Peyer's patch (tissue), 4 donors: ENCODE results near the gene OPRD1. TPM values are rescaled to one million over a fixed set of nuclear protein-coding genes. Genes with fewer than 3 reads are reported as not detected.

Experiments used
- DNase-seq, 3 donors: peaks; one replicate each; pipeline ENCODE4 v3.0.0-alpha.2; 2017 to 2019
- H3K27ac ChIP-seq, 4 donors: fragments of 200-600 bp; sonication (generic); one replicate each; pipeline ENCODE4 v1.5.1; 2016 to 2019
- H3K27me3 ChIP-seq, 2 donors: fragments of 200-600 bp; sonication (generic); one replicate each; pipeline ENCODE4 v1.5.1; 2019
- H3K36me3 ChIP-seq, 3 donors: fragments of 200-600 bp; sonication (generic); one replicate each; pipeline ENCODE4 v1.5.1; 2016 to 2019
- H3K4me1 ChIP-seq, 4 donors: fragments of 200-600 bp; sonication (generic); one replicate each; pipeline ENCODE4 v1.5.1; 2016 to 2019
- H3K4me3 ChIP-seq, 4 donors: fragments of 200-600 bp; sonication (generic); 1 replicate in 3 of 4; 2 replicates in 1 of 4; pipeline ENCODE4 v1.5.1; 2016 to 2019; ENCODE audit warnings: mild to moderate bottlenecking in 1 of 4
- H3K9me3 ChIP-seq, 4 donors: fragments of 200-600 bp; sonication (generic); one replicate each; pipeline ENCODE4 v1.5.1; 2016 to 2019; ENCODE audit warnings: mild to moderate bottlenecking in 1 of 4
- CTCF ChIP-seq, 6 experiments: fragments of 450-650 bp in 4 of 6; fragments of 200-600 bp in 2 of 6; sonication (generic) in 1 of 6; IDR thresholded peaks; one replicate each; pipeline ENCODE4 v1.5.1; 2017 to 2019; ENCODE audit warnings: antibody characterized with exemption in 6 of 6, mild to moderate bottlenecking in 3 of 6, moderate library complexity in 1 of 6
- POLR2A ChIP-seq, 2 donors: fragments of 450-650 bp; IDR thresholded peaks; one replicate each; pipeline ENCODE4 v1.5.1; 2017; ENCODE audit warnings: antibody characterized with exemption in 2 of 2, mild to moderate bottlenecking in 2 of 2, moderate library complexity in 2 of 2
- total RNA-seq, 4 donors: library from RNA; depleted of rRNA; stranded (reverse); fragments of >200 nt; gene quantifications; one replicate each; pipeline ENCODE4 v1.1.0, GENCODE V29; 2016

OPRD1 gene
- total RNA-seq, 4 donors from 2014 or later = 0.18 TPM; not detected in 3

DNA sequence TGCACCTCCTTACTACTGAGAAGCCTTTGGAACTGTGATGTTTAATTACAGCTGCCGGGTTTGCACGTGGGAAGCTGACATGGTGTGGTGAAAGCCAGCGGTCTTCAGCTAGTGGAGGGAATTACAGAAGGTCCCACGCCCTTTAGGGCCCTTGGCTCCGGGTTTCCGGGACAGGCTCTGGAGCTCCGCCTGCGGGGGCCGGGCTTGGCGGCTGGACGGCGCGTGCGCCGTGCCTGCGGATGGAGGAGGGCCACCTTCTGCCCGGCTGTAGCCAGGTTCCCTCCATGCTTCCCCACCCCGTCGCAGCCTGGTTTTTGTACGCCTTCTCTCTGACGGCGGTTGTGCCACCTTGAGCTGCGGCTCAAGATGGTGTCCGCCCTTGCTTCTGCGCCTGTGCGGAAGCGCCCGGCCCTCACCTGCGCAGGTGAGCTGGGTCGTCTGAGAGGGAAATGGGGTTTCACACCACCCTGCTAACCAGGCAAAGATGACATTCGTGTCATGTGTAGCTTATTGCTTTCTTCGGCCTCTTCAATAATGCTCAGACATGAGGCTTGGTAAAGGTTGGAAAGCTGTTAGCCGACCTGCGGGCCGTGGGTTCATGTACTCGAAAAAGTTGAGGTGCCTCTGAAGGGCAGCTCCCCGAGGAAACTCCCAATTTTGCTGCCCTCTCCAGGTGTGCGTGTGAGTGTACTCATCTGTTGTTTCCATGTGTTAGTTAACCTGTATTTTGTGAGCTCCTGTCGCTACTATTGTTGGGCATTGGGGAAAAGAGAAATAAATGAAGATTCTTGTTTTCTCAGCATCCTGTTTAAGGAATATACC, 36.6 kb upstream of the OPRD1 start:
- H3K9me3 ChIP-seq = no peaks in the 10 kb centered on the region
- H3K4me1 ChIP-seq = no peaks in the 10 kb centered on the region
- peaks cover 0 to 9% (median 0%) of the 10 kb centered on the region in 3 donors for H3K36me3 ChIP-seq
- TF ChIP-seq CTCF (IDR thresholded peaks at IDR 0.05) (peak in 1 of 6 experiments; percentile 2), POLR2A (IDR thresholded peaks at IDR 0.05) (peak; percentile 31 to 34)
- DNase-seq = peak; percentile 53 to 90 (median 87)
- peak overlapping the region; percentile 54 to 79 (median 66) for H3K27ac ChIP-seq
- peak overlapping the region; percentile 41 to 60 (median 51) for H3K4me3 ChIP-seq
- no peaks in the 10 kb centered on the region for H3K27me3 ChIP-seq

- Histone ChIP-seq H3K4me1 (no peaks in the 10 kb centered on the region), H3K27ac (no peak overlapping the region), H3K4me3 (no peak overlapping the region), H3K9me3 (no peaks in the 10 kb centered on the region), H3K27me3 (no peaks in the 10 kb centered on the region), H3K36me3 (peaks cover 0 to under 1% (median 0%) of the 10 kb centered on the region in 3 donors)
- DNase-seq = peak in 1 of 3 donors; percentile 36
- TF ChIP-seq CTCF (IDR thresholded peaks at IDR 0.05) = no peak
- no peak for TF ChIP-seq POLR2A (IDR thresholded peaks at IDR 0.05)
These were observed 35.6 kb upstream of the OPRD1 start for GRCh38 chr1:28776341-28776740.

DNA sequence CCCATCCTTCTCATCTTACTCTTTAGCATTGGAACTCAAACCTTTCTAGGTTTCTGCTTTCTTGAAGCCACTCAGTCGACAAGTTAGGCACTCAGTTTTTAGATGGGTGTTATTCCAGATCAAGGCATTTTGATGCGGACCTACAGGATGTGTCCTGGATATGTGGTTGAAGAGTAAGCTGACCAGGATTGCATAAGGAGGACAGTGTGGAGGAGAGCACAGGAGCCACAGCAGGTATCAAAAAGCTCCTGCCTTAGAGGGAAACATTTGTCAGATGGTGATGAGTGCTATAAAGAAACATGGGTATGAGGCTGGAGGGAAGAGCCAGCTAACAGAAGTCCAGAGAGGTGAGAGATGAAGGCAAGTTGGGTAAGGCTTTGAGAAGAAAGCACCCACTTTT, 33.9 kb upstream of the OPRD1 start:
- Histone ChIP-seq H3K4me1 (no peaks in the 10 kb centered on the region), H3K36me3 (no peaks in the 10 kb centered on the region), H3K27ac (no peak overlapping the region), H3K9me3 (no peaks in the 10 kb centered on the region), H3K4me3 (no peak overlapping the region), H3K27me3 (no peaks in the 10 kb centered on the region)
- DNase-seq = peak in 1 of 3 donors; percentile 23
- no peak for TF ChIP-seq CTCF (IDR thresholded peaks at IDR 0.05)
- no peak for TF ChIP-seq POLR2A (IDR thresholded peaks at IDR 0.05)

- Histone ChIP-seq H3K27me3 (no peaks in the 10 kb centered on the region), H3K4me1 (no peaks in the 10 kb centered on the region), H3K4me3 (no peak overlapping the region), H3K36me3 (no peaks in the 10 kb centered on the region), H3K27ac (no peak overlapping the region), H3K9me3 (no peaks in the 10 kb centered on the region)
- peak in 1 of 3 donors; percentile 34 for DNase-seq
- TF ChIP-seq POLR2A (IDR thresholded peaks at IDR 0.05) = no peak
These were observed 32.1 kb upstream of the OPRD1 start for GRCh38 chr1:28779751-28780408.

DNA sequence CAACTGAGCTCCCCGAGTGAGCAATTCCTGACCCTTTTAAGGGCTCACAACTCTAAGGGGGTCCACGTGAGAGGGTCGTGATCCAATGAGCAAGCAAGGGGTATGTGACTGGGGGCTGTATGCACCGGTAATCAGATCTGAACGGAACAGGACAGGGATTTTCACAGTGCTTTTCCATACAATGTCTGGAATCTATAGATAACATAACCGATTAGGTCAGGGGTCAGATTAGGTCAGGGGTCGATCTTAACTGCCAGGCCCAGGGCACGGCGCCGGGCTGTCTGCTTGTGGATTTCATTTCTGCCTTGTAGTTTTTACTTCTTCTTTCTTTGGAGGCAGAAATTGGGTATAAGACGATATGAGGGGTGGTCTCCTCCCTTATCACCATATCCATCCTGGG, 30.7 kb upstream of the OPRD1 start:
- Histone ChIP-seq H3K4me3 (no peak overlapping the region), H3K27me3 (no peaks in the 10 kb centered on the region), H3K4me1 (no peaks in the 10 kb centered on the region), H3K36me3 (no peaks in the 10 kb centered on the region), H3K9me3 (no peaks in the 10 kb centered on the region), H3K27ac (no peak overlapping the region)
- TF ChIP-seq POLR2A (IDR thresholded peaks at IDR 0.05) (no peak), CTCF (IDR thresholded peaks at IDR 0.05) (no peak)
- no peak for DNase-seq

DNA sequence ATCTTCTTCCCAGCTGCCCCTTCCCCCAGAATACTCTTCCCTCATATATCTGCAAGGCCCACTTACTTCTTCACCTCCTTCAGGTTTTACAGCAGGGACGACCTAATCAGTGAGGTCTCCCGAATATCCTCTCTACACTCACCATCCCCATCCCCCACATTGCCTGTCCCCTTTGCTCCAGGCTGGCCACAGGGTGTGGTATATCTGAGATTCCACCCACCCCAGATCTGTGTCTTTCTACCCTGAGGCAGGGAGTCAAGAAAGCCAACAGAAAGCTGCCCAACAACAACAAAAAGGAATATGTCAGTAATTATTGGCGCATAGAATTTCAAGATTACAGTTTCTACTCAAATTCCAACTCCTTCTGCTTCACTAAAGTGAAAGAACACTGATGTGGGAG, 30.0 kb upstream of the OPRD1 start:
- TF ChIP-seq CTCF (IDR thresholded peaks at IDR 0.05) (no peak), POLR2A (IDR thresholded peaks at IDR 0.05) (no peak)
- no peaks in the 10 kb centered on the region for H3K36me3 ChIP-seq
- no peak overlapping the region for H3K4me3 ChIP-seq

More for the DNA sequence above, 30.0 kb upstream of the OPRD1 start:
- no peaks in the 10 kb centered on the region for H3K27me3 ChIP-seq
- H3K4me1 ChIP-seq = no peaks in the 10 kb centered on the region
- DNase-seq = no peak
- H3K27ac ChIP-seq = no peak overlapping the region
- no peaks in the 10 kb centered on the region for H3K9me3 ChIP-seq
